Renal pelvis (tissue), 12 donors: ENCODE results near the gene SLC23A3. TPM values are rescaled to one million over a fixed set of nuclear protein-coding genes. Genes with fewer than 3 reads are reported as not detected.

ENCODE experiments used
- DNase-seq: peaks from one replicate; pipeline ENCODE4 v3.0.0-alpha.2; 2013
- long read RNA-seq, 16 experiments: transcript quantifications; one replicate each; lab custom pipeline, GENCODE V29; 2026
- polyA plus RNA-seq, 3 donors: library from polyadenylated mRNA; unstranded; fragments of 120-200 nt; gene quantifications; one replicate each; pipeline ENCODE4 v1.2.1, GENCODE V29; 2013; ENCODE audit not compliant: insufficient read length in 3 of 3

Gene SLC23A3, protein sequence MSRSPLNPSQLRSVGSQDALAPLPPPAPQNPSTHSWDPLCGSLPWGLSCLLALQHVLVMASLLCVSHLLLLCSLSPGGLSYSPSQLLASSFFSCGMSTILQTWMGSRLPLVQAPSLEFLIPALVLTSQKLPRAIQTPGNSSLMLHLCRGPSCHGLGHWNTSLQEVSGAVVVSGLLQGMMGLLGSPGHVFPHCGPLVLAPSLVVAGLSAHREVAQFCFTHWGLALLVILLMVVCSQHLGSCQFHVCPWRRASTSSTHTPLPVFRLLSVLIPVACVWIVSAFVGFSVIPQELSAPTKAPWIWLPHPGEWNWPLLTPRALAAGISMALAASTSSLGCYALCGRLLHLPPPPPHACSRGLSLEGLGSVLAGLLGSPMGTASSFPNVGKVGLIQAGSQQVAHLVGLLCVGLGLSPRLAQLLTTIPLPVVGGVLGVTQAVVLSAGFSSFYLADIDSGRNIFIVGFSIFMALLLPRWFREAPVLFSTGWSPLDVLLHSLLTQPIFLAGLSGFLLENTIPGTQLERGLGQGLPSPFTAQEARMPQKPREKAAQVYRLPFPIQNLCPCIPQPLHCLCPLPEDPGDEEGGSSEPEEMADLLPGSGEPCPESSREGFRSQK
- polyA plus RNA-seq = 10 to 100 TPM; 23.5 to 29.0 (median 25.1) TPM
- long read RNA-seq, donor 1, partial matches to known transcripts = 0 of 1 reads
- long read RNA-seq, donor 1, other reads (novel, unspliced or antisense) = 0 of 1 reads
- long read RNA-seq, donor 2, partial matches to known transcripts = 0 of 3 reads
- long read RNA-seq, donor 2, other reads (novel, unspliced or antisense) = 0 of 3 reads
- long read RNA-seq, donor 3, partial matches to known transcripts = 0 of 2 reads
- long read RNA-seq, donor 3, other reads (novel, unspliced or antisense) = 0 of 2 reads
- long read RNA-seq, donor 4, partial matches to known transcripts = 7 of 8 reads
- long read RNA-seq, donor 4, other reads (novel, unspliced or antisense) = 0 of 8 reads
- long read RNA-seq, donor 5, partial matches to known transcripts = 0 of 3 reads
- long read RNA-seq, donor 5, other reads (novel, unspliced or antisense) = 0 of 3 reads
- long read RNA-seq, donor 6, partial matches to known transcripts = 11 of 12 reads
- long read RNA-seq, donor 6, other reads (novel, unspliced or antisense) = 0 of 12 reads
- long read RNA-seq, donor 7, partial matches to known transcripts = 0 of 3 reads
- long read RNA-seq, donor 7, other reads (novel, unspliced or antisense) = 0 of 3 reads
- long read RNA-seq, donor 8 = 0 reads
- long read RNA-seq, donor 9, partial matches to known transcripts = 0 of 3 reads
- long read RNA-seq, donor 9, other reads (novel, unspliced or antisense) = 0 of 3 reads
- long read RNA-seq, donor 10, partial matches to known transcripts = 0 of 2 reads
- long read RNA-seq, donor 10, other reads (novel, unspliced or antisense) = 0 of 2 reads
- long read RNA-seq, donor 11, partial matches to known transcripts = 0 of 1 reads
- long read RNA-seq, donor 11, other reads (novel, unspliced or antisense) = 0 of 1 reads
- long read RNA-seq, donor 12, partial matches to known transcripts = 10 of 15 reads
- long read RNA-seq, donor 12, other reads (novel, unspliced or antisense) = 0 of 15 reads
- long read RNA-seq, donor 13 = 0 reads
- long read RNA-seq, donor 14 = 0 reads
- long read RNA-seq, donor 15, partial matches to known transcripts = 6 of 7 reads
- long read RNA-seq, donor 15, other reads (novel, unspliced or antisense) = 0 of 7 reads
- long read RNA-seq, donor 16, partial matches to known transcripts = 0 of 4 reads
- long read RNA-seq, donor 16, other reads (novel, unspliced or antisense) = 0 of 4 reads

- DNase-seq = no peak
Observed at GRCh38 chr2:219169930-219170654, at the start of gene SLC23A3. SLC23A3 (minus strand) TSS chr2:219170029; CDS start chr2:219169984, 45 bp downstream.

- DNase-seq = peak; percentile 95
Observed at GRCh38 chr2:219218732-219219701, 49.2 kb upstream of the SLC23A3 start, which contains the start of gene ABCB6. ABCB6 (minus strand) TSS chr2:219218958; CDS start chr2:219218673, 285 bp downstream.

DNA sequence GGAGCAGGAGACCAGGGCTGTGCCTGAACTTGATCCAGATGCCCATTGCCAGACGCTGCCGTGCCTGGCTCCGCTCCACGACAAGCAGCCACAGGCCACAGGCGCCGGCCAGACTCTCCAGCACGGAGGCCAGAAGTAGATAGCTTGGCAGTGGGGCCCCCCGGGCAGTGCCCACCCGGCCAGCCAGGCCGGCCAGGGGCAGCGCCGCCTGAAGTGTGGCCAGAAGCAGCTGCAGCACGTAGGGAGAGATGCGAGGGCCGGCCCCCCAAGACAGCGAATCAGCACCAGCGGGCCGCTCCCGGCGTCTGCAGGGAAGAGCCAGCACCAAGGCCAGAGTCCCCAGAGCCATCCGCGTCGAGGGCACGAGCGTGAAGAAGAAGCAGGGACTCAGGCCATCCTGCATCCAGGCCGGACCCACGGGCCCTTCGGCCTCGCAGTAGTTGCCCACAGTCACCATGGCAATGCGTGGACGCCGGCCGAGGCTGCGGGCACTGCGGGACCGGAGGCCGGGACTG lies 48.4 kb upstream of the SLC23A3 start:
- no peak for DNase-seq

DNA sequence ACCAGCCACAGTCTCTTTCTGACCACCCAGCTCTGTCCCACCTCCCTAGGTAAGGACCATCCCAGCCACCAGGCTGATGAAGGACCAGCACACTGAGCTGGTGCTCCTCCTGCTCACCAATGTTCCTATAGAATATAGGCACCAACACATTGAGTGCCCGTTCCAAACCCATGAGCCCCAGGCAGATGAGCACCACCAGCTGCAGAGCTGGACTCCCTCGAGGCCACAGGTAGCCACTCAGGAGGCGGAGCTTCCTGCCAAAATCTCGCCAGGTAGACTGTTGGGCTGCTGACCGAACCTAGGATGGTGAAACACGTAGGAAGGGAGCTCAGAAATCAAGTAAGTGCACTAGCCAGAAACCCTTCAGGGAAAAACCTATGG lies 46.7 kb upstream of the SLC23A3 start:
- DNase-seq = no peak

DNA sequence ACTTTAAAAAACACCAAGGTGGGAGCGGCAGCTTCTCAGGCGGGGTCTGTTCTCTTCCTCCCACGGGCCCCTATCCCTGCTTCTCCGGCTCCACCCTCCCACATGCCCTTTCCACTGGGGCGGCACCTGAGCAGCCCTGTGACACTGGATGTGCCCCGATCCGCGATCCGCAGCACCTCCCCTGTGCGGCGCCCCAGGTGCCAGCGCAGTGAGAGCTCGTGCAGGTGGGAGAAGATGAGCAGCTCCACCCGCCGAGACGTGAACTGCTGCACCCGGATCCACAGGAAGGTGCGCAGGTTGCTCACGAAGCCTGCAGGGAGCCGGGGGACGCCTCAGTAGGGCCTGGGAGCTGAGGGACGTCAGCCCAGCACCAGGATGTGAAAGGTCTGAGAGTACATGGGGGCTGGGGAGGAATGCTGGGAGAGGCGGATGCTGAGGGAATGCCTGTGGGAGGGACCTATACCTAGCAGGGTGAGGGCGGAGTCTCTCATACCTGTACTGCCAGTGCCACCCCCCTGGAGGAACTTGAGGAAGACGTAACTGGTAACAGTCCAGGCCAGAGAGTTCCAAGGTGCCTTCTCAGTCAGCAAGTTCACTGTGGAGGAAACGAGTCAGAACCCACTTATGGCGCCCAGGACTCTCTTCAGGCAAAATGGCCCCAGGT lies 46.2 kb upstream of the SLC23A3 start:
- DNase-seq = no peak

DNA sequence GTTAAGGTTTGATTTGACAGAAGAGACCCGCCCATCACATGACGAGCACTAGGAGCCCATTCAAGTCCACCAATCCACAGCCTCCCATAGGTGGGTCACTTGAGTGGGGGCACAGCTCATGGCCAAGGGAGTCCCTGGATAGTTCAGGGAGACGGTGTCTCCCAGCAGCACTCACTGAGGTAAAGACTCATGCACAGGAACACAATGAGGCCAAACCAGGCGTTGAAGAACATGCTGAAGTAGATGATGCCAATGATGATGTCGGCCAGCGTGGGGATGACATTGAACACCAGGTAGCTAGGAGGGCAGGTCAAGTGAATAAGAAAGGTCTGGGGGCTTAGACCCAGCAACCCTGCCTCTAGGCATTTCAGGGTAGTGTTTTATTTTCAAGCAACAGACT lies 45.0 kb upstream of the SLC23A3 start:
- DNase-seq = no peak

DNA sequence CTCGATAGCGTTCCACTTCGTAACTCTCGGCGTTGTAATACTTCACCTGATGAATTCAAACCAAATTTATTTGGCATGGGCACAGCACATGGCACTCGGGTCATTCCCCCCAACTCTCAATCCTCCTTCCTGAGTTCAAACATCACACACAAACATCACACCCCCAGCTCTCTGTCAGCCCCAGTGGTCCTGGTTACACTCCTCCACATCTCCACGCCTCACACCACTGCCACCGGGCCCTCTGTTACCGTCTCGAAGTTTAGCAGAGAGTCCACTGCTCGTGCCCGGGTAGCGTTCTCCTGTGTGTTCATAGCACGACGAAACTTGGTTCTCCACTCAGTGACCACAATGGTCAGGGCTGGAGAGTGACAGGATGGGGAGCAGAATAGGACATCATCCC lies 44.3 kb upstream of the SLC23A3 start:
- DNase-seq = no peak

GRCh38 chr2:219213486-219214071 lies 43.8 kb upstream of the SLC23A3 start:
- DNase-seq = no peak

GRCh38 chr2:219213026-219213415 lies 43.2 kb upstream of the SLC23A3 start:
- no peak for DNase-seq

DNA sequence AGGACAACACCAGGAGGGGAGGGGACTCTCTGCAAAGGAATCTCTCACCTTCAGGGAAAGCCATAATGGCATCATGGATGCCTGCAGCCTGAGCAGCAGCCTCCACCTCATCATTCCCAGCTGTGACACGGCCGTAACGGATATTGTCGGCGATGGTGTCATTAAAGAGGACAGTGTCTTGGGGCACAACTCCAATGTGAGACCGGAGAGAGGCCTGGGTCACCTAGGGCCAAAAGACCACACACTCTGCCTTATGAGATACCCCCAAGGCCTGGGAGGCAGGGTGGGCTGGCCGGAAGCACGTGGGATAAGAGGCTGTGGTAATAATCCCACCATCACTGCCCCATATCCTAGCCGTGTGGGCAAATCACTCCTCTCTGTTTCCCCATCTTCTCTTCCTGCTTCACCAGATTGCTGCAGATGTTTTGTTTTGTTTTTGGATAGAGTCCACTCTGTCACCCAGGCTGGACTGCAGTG lies 41.1 kb upstream of the SLC23A3 start:
- no peak for DNase-seq

- DNase-seq = no peak
Observed at GRCh38 chr2:219210196-219210885, 40.5 kb upstream of the SLC23A3 start.

GRCh38 chr2:219209236-219210195 lies 39.7 kb upstream of the SLC23A3 start:
- no peak for DNase-seq

- DNase-seq = no peak
Observed at GRCh38 chr2:219207884-219208740, 38.3 kb upstream of the SLC23A3 start.

DNA sequence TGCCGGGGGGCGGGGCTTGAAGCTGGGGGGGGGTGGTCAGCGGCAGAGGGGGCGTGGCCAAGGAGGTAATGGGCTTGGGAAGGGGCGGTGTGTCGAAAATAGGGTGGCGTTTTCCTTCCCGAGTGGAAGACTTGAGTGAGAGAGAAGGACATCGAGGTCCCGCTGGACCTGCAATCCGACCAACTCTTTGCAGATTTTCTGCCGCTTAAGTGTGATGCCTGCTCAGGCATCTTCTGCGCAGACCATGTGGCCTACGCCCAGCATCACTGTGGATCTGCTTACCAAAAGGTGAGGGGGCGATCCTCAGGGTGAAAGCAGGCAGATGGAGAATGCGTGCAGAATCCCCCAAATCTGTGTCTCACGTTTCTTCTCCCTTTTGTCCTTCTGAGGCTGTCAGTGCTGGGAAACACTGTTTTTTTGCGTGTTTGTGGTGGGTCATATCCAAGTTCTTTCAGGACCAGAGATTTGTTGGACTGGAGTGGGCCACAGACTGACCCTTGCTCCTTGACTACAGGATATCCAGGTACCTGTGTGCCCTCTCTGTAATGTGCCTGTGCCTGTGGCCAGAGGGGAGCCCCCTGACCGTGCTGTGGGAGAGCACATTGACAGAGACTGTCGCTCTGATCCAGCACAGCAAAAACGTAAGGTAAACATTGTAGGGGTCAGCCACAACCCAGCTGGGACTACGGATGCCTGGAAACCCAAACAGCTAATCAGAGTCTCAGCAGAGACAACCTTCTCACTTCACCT lies 37.5 kb upstream of the SLC23A3 start:
- DNase-seq = no peak
